ENCODE data around the gene WFDC10A. TPM values are rescaled to one million over a fixed set of nuclear protein-coding genes. Genes with fewer than 3 reads are reported as not detected.
A peak's percentile ranks its signal among the peaks of the same experiment; 100 is the strongest.

The WFDC10A gene
- total RNA-seq, 4 donors from 2014 or later: not detected

DNA sequence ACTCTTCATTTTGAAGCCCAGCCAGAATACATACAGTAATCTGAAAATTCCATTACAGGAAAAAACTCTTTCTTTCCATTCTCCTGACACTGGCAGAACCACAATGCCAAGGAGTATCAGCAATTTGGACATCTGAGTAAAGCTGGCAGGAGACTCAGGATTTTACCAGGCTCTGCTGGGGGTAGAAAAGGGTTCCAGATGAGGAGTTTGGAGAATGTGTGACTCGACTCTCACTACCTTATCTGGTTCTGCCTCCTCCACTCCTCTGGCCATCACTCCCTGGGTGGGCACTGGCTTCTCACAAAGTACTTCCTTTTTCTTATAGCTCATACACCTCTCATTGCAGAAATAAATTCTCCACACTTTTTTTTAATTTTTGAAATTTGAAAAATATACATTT lies 39.8 kb upstream of the WFDC10A start:
- H3K4me3 ChIP-seq: no peak overlapping the region
- no peaks in the 10 kb centered on the region for H3K27me3 ChIP-seq
- no peaks in the 10 kb centered on the region for H3K9me3 ChIP-seq
- no peaks in the 10 kb centered on the region for H3K36me3 ChIP-seq
- intact Hi-C loops (cut with DNase I; ENCODE audit: low total_unique reads): no loop called here
- no peak overlapping the region for H3K27ac ChIP-seq
- no peak for TF ChIP-seq POLR2A (IDR thresholded peaks at IDR 0.05)
- TF ChIP-seq, protein P1, sequence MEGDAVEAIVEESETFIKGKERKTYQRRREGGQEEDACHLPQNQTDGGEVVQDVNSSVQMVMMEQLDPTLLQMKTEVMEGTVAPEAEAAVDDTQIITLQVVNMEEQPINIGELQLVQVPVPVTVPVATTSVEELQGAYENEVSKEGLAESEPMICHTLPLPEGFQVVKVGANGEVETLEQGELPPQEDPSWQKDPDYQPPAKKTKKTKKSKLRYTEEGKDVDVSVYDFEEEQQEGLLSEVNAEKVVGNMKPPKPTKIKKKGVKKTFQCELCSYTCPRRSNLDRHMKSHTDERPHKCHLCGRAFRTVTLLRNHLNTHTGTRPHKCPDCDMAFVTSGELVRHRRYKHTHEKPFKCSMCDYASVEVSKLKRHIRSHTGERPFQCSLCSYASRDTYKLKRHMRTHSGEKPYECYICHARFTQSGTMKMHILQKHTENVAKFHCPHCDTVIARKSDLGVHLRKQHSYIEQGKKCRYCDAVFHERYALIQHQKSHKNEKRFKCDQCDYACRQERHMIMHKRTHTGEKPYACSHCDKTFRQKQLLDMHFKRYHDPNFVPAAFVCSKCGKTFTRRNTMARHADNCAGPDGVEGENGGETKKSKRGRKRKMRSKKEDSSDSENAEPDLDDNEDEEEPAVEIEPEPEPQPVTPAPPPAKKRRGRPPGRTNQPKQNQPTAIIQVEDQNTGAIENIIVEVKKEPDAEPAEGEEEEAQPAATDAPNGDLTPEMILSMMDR (IDR thresholded peaks at IDR 0.05): no peak
- H3K4me1 ChIP-seq: no peaks in the 10 kb centered on the region
- DNase-seq: no peak

DNA sequence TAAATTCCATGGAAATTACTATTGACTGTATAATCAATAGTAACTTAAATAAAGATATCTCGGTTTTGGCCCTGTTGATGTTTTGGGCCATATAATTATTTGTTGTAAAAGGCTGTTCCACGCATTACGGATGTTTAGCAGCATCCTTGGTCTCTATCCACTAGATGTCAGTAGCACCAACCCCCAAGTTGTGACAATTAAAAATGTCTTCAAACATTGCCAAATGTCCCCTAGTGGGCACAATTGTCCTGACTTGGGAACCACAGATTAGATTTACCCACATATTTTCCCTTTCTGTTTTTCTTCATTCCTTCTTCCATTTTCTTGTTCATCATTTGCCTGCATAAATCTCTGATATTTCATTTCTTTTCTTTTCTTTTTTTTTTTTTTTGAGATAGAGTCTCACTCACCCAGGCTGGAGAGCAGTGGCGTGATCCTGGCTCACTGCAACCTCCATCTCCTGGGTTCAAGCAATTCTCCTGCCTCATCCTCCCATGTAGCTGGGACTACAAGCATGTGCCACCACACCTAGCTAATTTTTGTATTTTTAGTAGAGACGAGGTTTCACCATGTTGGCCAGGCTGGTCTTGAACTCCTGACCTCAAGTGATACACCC lies 36.9 kb upstream of the WFDC10A start:
- Histone ChIP-seq H3K9me3 (no peaks in the 10 kb centered on the region), H3K27me3 (no peaks in the 10 kb centered on the region), H3K4me1 (no peaks in the 10 kb centered on the region), H3K4me3 (no peak overlapping the region), H3K36me3 (no peaks in the 10 kb centered on the region), H3K27ac (no peak overlapping the region)
- DNase-seq: no peak
- no peak for TF ChIP-seq POLR2A (IDR thresholded peaks at IDR 0.05)
- TF ChIP-seq, protein P1 (IDR thresholded peaks at IDR 0.05): peak in 1 of 4 experiments; percentile 6
- intact Hi-C loops (cut with DNase I; ENCODE audit: low total_unique reads): no loop called here

DNA sequence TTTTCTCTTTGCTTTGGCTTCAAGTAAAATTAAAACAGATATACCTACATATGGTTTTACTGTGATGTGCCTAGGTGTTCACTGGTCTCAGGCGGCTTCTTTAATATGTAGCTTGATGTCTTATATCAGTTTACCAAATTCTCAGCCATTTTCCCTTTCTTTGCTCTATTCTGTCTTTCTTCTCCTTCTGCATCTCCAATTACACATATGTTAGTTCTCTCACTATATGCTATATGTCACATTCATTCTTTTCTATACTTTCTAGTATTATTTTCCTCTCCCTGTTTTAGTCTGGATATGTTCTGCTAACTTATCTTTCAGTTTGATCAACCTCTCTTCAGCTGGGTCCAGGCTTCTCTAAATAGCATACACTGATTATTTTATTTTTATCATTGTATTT lies 36.0 kb upstream of the WFDC10A start:
- Histone ChIP-seq H3K9me3 (no peaks in the 10 kb centered on the region), H3K4me3 (no peak overlapping the region), H3K27ac (no peak overlapping the region), H3K27me3 (no peaks in the 10 kb centered on the region), H3K36me3 (no peaks in the 10 kb centered on the region), H3K4me1 (no peaks in the 10 kb centered on the region)
- DNase-seq: no peak
- no peak for TF ChIP-seq POLR2A (IDR thresholded peaks at IDR 0.05)
- TF ChIP-seq, protein P1 (IDR thresholded peaks at IDR 0.05): no peak
- intact Hi-C loops (cut with DNase I; ENCODE audit: low total_unique reads): no loop called here

DNA sequence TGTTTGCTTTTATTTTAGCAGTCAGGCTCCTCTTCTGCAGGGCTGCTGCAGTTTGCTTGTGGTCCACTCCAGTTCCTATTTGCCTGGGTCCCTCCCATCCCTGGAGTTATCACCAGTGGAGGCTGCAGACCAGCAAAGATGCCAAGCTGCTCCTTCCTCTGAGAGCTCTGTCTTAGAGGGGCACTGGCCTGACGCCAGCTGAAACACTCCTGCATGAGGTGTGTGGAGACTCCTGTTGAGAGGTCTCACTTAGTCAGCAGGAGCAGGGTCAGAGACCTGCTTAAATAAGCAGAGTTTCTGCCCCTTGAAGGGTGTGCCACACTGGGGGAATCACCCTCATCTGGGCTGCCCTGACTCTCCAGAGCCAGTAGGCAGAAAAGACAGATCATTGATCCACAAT lies 34.3 kb upstream of the WFDC10A start:
- intact Hi-C loops (cut with DNase I; ENCODE audit: low total_unique reads): no loop called here

DNA sequence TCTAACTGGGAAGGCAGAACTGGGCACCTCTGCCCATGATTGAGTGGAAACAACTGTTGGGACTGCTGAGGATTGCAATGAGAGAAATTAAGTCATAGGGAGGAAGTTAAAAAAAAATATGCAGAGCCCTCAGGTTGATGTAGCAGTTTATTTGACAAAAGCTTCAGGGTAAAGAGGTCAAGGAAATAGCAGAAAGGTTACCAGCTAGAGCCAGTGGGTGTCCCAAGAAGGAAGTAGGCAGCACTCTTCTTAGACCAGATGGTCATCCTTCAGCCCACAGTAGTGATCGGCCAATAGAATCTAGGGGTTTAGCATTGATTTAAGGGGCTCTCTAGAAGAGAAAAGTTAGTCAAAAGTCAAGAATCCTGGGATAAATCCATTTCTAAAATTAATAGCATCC lies 21.7 kb upstream of the WFDC10A start:
- no peak overlapping the region for H3K27ac ChIP-seq
- intact Hi-C loops (cut with DNase I; ENCODE audit: low total_unique reads): no loop called here
- DNase-seq: no peak
- TF ChIP-seq POLR2A (IDR thresholded peaks at IDR 0.05): no peak
- TF ChIP-seq, protein P1 (IDR thresholded peaks at IDR 0.05): no peak
- no peaks in the 10 kb centered on the region for H3K36me3 ChIP-seq
- H3K9me3 ChIP-seq: no peaks in the 10 kb centered on the region
- no peak overlapping the region for H3K4me3 ChIP-seq
- no peaks in the 10 kb centered on the region for H3K27me3 ChIP-seq
- H3K4me1 ChIP-seq: no peaks in the 10 kb centered on the region

More for the DNA sequence above, 34.3 kb upstream of the WFDC10A start:
- Histone ChIP-seq H3K4me3 (no peak overlapping the region), H3K36me3 (no peaks in the 10 kb centered on the region), H3K4me1 (no peaks in the 10 kb centered on the region), H3K27ac (no peak overlapping the region), H3K27me3 (no peaks in the 10 kb centered on the region), H3K9me3 (no peaks in the 10 kb centered on the region)
- no peak for DNase-seq
- TF ChIP-seq, protein P1 (IDR thresholded peaks at IDR 0.05): no peak
- TF ChIP-seq POLR2A (IDR thresholded peaks at IDR 0.05): no peak
